HG03432 (cell line): ENCODE measurements around the gene DGKI.

Source experiments
- ATAC-seq: cut with Tn5 transposase; IDR thresholded peaks from one replicate; pipeline ENCODE4 v1.9.1; 2021; ENCODE audit warnings: mild to moderate bottlenecking, moderate library complexity; ENCODE audit not compliant: unreplicated experiment

DGKI gene

GRCh38 chr7:137692399-137692798 lies 154.4 kb downstream of the DGKI start:
- ATAC-seq: no peak

- ATAC-seq: no peak
These were observed 155.2 kb downstream of the DGKI start for GRCh38 chr7:137691566-137691965.

GRCh38 chr7:137690635-137691034 lies 156.1 kb downstream of the DGKI start:
- no peak for ATAC-seq

- no peak for ATAC-seq
These were observed 157.0 kb downstream of the DGKI start for GRCh38 chr7:137689761-137690160.

- ATAC-seq: no peak
These were observed 159.1 kb downstream of the DGKI start for GRCh38 chr7:137687556-137688265.

- no peak for ATAC-seq
These were observed 161.2 kb downstream of the DGKI start for GRCh38 chr7:137685433-137686164.

GRCh38 chr7:137684776-137685175 lies 162.0 kb downstream of the DGKI start:
- no peak for ATAC-seq

- ATAC-seq: no peak
These were observed 162.5 kb downstream of the DGKI start for GRCh38 chr7:137684316-137684715.

GRCh38 chr7:137682596-137682995 lies 164.2 kb downstream of the DGKI start:
- no peak for ATAC-seq

GRCh38 chr7:137681657-137682562 lies 164.9 kb downstream of the DGKI start:
- ATAC-seq: no peak

- ATAC-seq: no peak
These were observed 172.0 kb downstream of the DGKI start for GRCh38 chr7:137674551-137675409.

- ATAC-seq: no peak
These were observed 172.7 kb downstream of the DGKI start for GRCh38 chr7:137674048-137674447.

GRCh38 chr7:137671920-137672319 lies 174.9 kb downstream of the DGKI start:
- no peak for ATAC-seq

GRCh38 chr7:137670222-137671064 lies 176.3 kb downstream of the DGKI start:
- ATAC-seq: no peak

- ATAC-seq: no peak
These were observed 177.1 kb downstream of the DGKI start for GRCh38 chr7:137669706-137670105.

- no peak for ATAC-seq
These were observed 178.4 kb downstream of the DGKI start for GRCh38 chr7:137668404-137668803.

GRCh38 chr7:137667633-137668387 lies 179.0 kb downstream of the DGKI start:
- no peak for ATAC-seq

GRCh38 chr7:137664846-137665245 lies 181.9 kb downstream of the DGKI start:
- no peak for ATAC-seq

- no peak for ATAC-seq
These were observed 185.1 kb downstream of the DGKI start for GRCh38 chr7:137661634-137662033.
